SK-N-SH treated with all-trans-retinoic acid at 6 μM for 48 hours (cell line): ENCODE data around the gene SEC31B.

Experiments used
- ATAC-seq: fragments of 200-7000 bp; cut with Tn5 transposase; 3 replicates; pipeline ENCODE4 v1.9.1; 2020; ENCODE audit warnings: mild to moderate bottlenecking, moderate library complexity
- ARNTL ChIP-seq: fragments of 450-650 bp; formaldehyde crosslinking; IDR thresholded peaks from 2 replicates; pipeline ENCODE4 v1.5.0; 2020; ENCODE audit warnings: low read depth, mild to moderate bottlenecking, moderate library complexity, borderline replicate concordance
- BACH2 ChIP-seq: fragments of 250-450 bp; sonication (Bioruptor Pico); IDR thresholded peaks from 2 replicates; pipeline ENCODE4 v1.9.0; 2021; ENCODE audit warnings: mild to moderate bottlenecking, borderline replicate concordance
- CSDC2 ChIP-seq: fragments of 250-450 bp; sonication (Bioruptor Pico); IDR thresholded peaks from 2 replicates; pipeline ENCODE4 v1.5.0; 2020; ENCODE audit warnings: mild to moderate bottlenecking, moderate library complexity
- ESRRG ChIP-seq: fragments of 250-450 bp; sonication (Bioruptor Pico); IDR thresholded peaks from 2 replicates; pipeline ENCODE4 v1.6.1; 2021; ENCODE audit warnings: mild to moderate bottlenecking
- GLIS3 ChIP-seq: fragments of 250-450 bp; sonication (Bioruptor Pico); IDR thresholded peaks from 2 replicates; pipeline ENCODE4 v1.5.0; 2020; ENCODE audit warnings: mild to moderate bottlenecking, moderate library complexity
- ISL1 ChIP-seq: fragments of 250-450 bp; sonication (Bioruptor Pico); IDR thresholded peaks from 2 replicates; pipeline ENCODE4 v2.1.2; 2022; ENCODE audit warnings: mild to moderate bottlenecking, moderate library complexity
- OSR1 ChIP-seq: fragments of 250-450 bp; sonication (Bioruptor Pico); IDR thresholded peaks from 2 replicates; pipeline ENCODE4 v1.8.0; 2022; ENCODE audit warnings: moderate library complexity, mild to moderate bottlenecking, inconsistent platforms
- PPARA ChIP-seq: fragments of 250-450 bp; sonication (Bioruptor Pico); IDR thresholded peaks from 2 replicates; pipeline ENCODE4 v1.5.0; 2020; ENCODE audit warnings: mild to moderate bottlenecking, borderline replicate concordance
- RARB ChIP-seq: fragments of 250-450 bp; sonication (Bioruptor Pico); IDR thresholded peaks from 2 replicates; pipeline ENCODE4 v1.8.0; 2021; ENCODE audit warnings: mild to moderate bottlenecking, moderate library complexity
- SNAI2 ChIP-seq: fragments of 250-450 bp; sonication (Bioruptor Pico); IDR thresholded peaks from 2 replicates; pipeline ENCODE4 v1.5.0; 2020; ENCODE audit warnings: mild to moderate bottlenecking, moderate library complexity
- TOX ChIP-seq: fragments of 250-450 bp; sonication (Bioruptor Pico); IDR thresholded peaks from 2 replicates; pipeline ENCODE4 v1.8.0; 2021; ENCODE audit warnings: mild to moderate bottlenecking, moderate library complexity, borderline replicate concordance
- ZC3H10 ChIP-seq: fragments of 250-450 bp; sonication (Bioruptor Pico); IDR thresholded peaks from 2 replicates; pipeline ENCODE4 v1.5.1; 2021; ENCODE audit warnings: mild to moderate bottlenecking, moderate library complexity
- ZFP3 ChIP-seq: fragments of 250-450 bp; sonication (Bioruptor Pico); IDR thresholded peaks from 2 replicates; pipeline ENCODE4 v1.5.0; 2020; ENCODE audit warnings: mild to moderate bottlenecking, moderate library complexity
- ZFP30 ChIP-seq: fragments of 450-650 bp; formaldehyde crosslinking; IDR thresholded peaks from 2 replicates; pipeline ENCODE4 v1.5.0; 2022; ENCODE audit warnings: mild to moderate bottlenecking, moderate library complexity
- ZNF565 ChIP-seq: fragments of 450-650 bp; formaldehyde crosslinking; conservative IDR thresholded peaks from 2 replicates; pipeline ENCODE4 v1.5.0; 2020; ENCODE audit warnings: low read depth, mild to moderate bottlenecking, moderate library complexity
- ZNF70 ChIP-seq: fragments of 450-650 bp; formaldehyde crosslinking; IDR thresholded peaks from 2 replicates; pipeline ENCODE4 v1.5.0; 2020; ENCODE audit warnings: mild to moderate bottlenecking, moderate library complexity
- ZNF8 ChIP-seq: fragments of 450-650 bp; formaldehyde crosslinking; IDR thresholded peaks from 2 replicates; pipeline ENCODE4 v1.5.0; 2020; ENCODE audit warnings: mild to moderate bottlenecking, moderate library complexity
- TF ChIP-seq, protein P1 (sequence below): fragments of 250-450 bp; sonication (Bioruptor Pico); IDR thresholded peaks from 2 replicates; pipeline ENCODE4 v1.5.1; 2021; ENCODE audit warnings: mild to moderate bottlenecking, moderate library complexity
- TF ChIP-seq, protein P2 (sequence below): fragments of 250-450 bp; sonication (Bioruptor Pico); IDR thresholded peaks from 2 replicates; pipeline ENCODE4 v1.8.0; 2021; ENCODE audit warnings: low read depth, mild to moderate bottlenecking, moderate library complexity, borderline replicate concordance
- TF ChIP-seq, protein P3 (sequence below): fragments of 250-450 bp; sonication (Bioruptor Pico); IDR thresholded peaks from 2 replicates; pipeline ENCODE4 v1.5.0; 2020; ENCODE audit warnings: mild to moderate bottlenecking, moderate library complexity
- TF ChIP-seq, protein P4 (sequence below): fragments of 250-450 bp; sonication (Bioruptor Pico); IDR thresholded peaks from 2 replicates; pipeline ENCODE4 v1.8.0; 2020; ENCODE audit warnings: mild to moderate bottlenecking, moderate library complexity, borderline replicate concordance

SEC31B gene

DNA sequence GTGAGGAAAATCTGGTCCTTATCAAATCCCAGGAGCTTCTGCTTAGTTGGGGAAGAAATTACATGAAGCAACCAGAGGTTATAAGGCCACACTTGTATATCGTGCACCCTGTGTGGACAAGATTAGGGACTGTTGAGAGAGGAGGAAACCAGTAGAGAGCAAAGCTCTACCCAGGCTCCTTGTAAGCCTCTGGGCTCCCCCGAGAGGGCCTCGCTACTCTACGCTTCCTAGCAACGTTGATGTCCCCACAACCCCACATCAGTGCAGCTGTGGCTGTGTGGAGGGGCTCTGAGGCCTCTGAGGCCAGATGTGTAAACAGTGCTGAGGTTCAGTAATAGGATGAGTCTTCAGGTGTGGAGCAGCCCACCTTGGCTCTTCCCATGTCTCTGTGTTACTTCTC is 32.1 kb upstream of the SEC31B start:
- ATAC-seq: peak; percentile 13; the same call in 1 of the 3 replicates
- TF ChIP-seq PPARA (CRISPR knock-in tag) (no peak), ZNF565 (CRISPR knock-in tag) (no peak), OSR1 (CRISPR knock-in tag) (no peak), ZNF8 (no peak), ARNTL (CRISPR knock-in tag) (no peak), ISL1 (CRISPR knock-in tag) (no peak), GLIS3 (CRISPR knock-in tag) (no peak), BACH2 (CRISPR knock-in tag) (no peak), ZFP30 (no peak), ZFP3 (no peak), TOX (CRISPR knock-in tag) (no peak), ZNF70 (CRISPR knock-in tag) (no peak), ZC3H10 (CRISPR knock-in tag) (no peak), ESRRG (CRISPR knock-in tag) (no peak)
- TF ChIP-seq, protein P1, sequence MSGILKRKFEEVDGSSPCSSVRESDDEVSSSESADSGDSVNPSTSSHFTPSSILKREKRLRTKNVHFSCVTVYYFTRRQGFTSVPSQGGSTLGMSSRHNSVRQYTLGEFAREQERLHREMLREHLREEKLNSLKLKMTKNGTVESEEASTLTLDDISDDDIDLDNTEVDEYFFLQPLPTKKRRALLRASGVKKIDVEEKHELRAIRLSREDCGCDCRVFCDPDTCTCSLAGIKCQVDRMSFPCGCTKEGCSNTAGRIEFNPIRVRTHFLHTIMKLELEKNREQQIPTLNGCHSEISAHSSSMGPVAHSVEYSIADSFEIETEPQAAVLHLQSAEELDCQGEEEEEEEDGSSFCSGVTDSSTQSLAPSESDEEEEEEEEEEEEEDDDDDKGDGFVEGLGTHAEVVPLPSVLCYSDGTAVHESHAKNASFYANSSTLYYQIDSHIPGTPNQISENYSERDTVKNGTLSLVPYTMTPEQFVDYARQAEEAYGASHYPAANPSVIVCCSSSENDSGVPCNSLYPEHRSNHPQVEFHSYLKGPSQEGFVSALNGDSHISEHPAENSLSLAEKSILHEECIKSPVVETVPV (CRISPR knock-in tag): no peak
- TF ChIP-seq, protein P2, sequence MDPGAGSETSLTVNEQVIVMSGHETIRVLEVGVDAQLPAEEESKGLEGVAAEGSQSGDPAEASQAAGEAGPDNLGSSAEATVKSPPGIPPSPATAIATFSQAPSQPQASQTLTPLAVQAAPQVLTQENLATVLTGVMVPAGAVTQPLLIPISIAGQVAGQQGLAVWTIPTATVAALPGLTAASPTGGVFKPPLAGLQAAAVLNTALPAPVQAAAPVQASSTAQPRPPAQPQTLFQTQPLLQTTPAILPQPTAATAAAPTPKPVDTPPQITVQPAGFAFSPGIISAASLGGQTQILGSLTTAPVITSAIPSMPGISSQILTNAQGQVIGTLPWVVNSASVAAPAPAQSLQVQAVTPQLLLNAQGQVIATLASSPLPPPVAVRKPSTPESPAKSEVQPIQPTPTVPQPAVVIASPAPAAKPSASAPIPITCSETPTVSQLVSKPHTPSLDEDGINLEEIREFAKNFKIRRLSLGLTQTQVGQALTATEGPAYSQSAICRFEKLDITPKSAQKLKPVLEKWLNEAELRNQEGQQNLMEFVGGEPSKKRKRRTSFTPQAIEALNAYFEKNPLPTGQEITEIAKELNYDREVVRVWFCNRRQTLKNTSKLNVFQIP (CRISPR knock-in tag): no peak
- TF ChIP-seq, protein P3, sequence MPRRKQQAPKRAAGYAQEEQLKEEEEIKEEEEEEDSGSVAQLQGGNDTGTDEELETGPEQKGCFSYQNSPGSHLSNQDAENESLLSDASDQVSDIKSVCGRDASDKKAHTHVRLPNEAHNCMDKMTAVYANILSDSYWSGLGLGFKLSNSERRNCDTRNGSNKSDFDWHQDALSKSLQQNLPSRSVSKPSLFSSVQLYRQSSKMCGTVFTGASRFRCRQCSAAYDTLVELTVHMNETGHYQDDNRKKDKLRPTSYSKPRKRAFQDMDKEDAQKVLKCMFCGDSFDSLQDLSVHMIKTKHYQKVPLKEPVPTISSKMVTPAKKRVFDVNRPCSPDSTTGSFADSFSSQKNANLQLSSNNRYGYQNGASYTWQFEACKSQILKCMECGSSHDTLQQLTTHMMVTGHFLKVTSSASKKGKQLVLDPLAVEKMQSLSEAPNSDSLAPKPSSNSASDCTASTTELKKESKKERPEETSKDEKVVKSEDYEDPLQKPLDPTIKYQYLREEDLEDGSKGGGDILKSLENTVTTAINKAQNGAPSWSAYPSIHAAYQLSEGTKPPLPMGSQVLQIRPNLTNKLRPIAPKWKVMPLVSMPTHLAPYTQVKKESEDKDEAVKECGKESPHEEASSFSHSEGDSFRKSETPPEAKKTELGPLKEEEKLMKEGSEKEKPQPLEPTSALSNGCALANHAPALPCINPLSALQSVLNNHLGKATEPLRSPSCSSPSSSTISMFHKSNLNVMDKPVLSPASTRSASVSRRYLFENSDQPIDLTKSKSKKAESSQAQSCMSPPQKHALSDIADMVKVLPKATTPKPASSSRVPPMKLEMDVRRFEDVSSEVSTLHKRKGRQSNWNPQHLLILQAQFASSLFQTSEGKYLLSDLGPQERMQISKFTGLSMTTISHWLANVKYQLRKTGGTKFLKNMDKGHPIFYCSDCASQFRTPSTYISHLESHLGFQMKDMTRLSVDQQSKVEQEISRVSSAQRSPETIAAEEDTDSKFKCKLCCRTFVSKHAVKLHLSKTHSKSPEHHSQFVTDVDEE (CRISPR knock-in tag): no peak

DNA sequence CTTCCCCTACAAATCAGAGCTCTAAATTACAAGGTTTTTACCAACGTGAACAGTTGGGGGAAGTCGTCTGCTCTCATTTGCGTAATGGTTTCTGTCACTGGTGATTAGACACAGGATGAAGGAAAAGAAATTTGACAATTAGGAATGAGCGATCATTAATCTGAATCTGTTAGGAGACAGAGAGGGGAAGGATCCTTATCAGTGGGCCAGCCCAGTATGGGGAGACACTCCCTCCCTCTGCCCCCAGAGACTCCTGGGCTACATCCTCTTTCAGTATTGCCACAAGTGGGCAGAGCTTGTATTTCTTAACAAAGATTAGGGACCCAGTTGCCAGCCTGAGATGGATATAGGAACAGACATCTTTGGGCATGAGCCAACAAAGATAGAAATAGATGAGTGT is 31.5 kb upstream of the SEC31B start:
- TF ChIP-seq GLIS3 (CRISPR knock-in tag) (no peak), RARB (CRISPR knock-in tag) (no peak), SNAI2 (CRISPR knock-in tag) (no peak), ZNF70 (CRISPR knock-in tag) (no peak), TOX (CRISPR knock-in tag) (no peak), ZC3H10 (CRISPR knock-in tag) (no peak), ZNF8 (no peak), CSDC2 (no peak), ZFP30 (no peak)
- TF ChIP-seq, protein P3 (CRISPR knock-in tag): no peak
- TF ChIP-seq, protein P4, sequence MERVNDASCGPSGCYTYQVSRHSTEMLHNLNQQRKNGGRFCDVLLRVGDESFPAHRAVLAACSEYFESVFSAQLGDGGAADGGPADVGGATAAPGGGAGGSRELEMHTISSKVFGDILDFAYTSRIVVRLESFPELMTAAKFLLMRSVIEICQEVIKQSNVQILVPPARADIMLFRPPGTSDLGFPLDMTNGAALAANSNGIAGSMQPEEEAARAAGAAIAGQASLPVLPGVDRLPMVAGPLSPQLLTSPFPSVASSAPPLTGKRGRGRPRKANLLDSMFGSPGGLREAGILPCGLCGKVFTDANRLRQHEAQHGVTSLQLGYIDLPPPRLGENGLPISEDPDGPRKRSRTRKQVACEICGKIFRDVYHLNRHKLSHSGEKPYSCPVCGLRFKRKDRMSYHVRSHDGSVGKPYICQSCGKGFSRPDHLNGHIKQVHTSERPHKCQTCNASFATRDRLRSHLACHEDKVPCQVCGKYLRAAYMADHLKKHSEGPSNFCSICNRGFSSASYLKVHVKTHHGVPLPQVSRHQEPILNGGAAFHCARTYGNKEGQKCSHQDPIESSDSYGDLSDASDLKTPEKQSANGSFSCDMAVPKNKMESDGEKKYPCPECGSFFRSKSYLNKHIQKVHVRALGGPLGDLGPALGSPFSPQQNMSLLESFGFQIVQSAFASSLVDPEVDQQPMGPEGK: no peak
- TF ChIP-seq, protein P1 (CRISPR knock-in tag): no peak
- TF ChIP-seq, all 23 proteins: peak for 0
- ATAC-seq: no peak
